ENCODE results near the gene CHTF18. TPM values are rescaled to one million over a fixed set of nuclear protein-coding genes. Genes with fewer than 3 reads are reported as not detected.
A peak's percentile ranks its signal among the peaks of the same experiment; 100 is the strongest.

Gene CHTF18
- polyA plus RNA-seq, 3 donors = 0.57 to 13.8 (median 2.2) TPM

GRCh38 chr16:815861-816260 lies 27.4 kb downstream of the CHTF18 start:
- Histone ChIP-seq H3K9ac (ENCODE audit: insufficient read depth, low read length, poor library complexity, severe bottlenecking) (no peak overlapping the region), H3K27me3 (ENCODE audit: control insufficient read depth in 2 of 2, insufficient read depth in 2 of 2, low read length in 2 of 2) (peaks cover 20 to 69% of the 10 kb centered on the region in 2 donors), H3K4me3 (replicated peaks in 1 of 3; ENCODE audit: low read depth in 2 of 3, low read length in 3 of 3) (no peak overlapping the region), H3K27ac (ENCODE audit: low read depth in 1 of 2, low read length in 2 of 2) (no peak overlapping the region), H3K9me3 (replicated peaks in 1 of 2; ENCODE audit: control insufficient read depth in 1 of 2, insufficient read depth in 1 of 2, low read length in 2 of 2) (peaks cover 5 to 21% of the 10 kb centered on the region in 2 donors), H2AFZ (ENCODE audit: insufficient read depth, low read depth, low read length, poor library complexity, severe bottlenecking) (no peak overlapping the region), H3K79me2 (ENCODE audit: insufficient read depth, low read length) (no peaks in the 10 kb centered on the region), H4K20me1 (ENCODE audit: insufficient read depth, low read length) (no peaks in the 10 kb centered on the region), H3K4me1 (ENCODE audit: control insufficient read depth in 1 of 2, insufficient read depth in 2 of 2, low read length in 2 of 2) (peaks cover 0 to 4% of the 10 kb centered on the region in 2 donors), H3K4me2 (replicated peaks; ENCODE audit: extremely low read depth, low read length, poor library complexity, severe bottlenecking) (no peak overlapping the region), H3K36me3 (replicated peaks in 1 of 2; ENCODE audit: control insufficient read depth in 1 of 2, insufficient read depth in 2 of 2, low read length in 2 of 2) (no peaks in the 10 kb centered on the region)
- TF ChIP-seq, protein P1, sequence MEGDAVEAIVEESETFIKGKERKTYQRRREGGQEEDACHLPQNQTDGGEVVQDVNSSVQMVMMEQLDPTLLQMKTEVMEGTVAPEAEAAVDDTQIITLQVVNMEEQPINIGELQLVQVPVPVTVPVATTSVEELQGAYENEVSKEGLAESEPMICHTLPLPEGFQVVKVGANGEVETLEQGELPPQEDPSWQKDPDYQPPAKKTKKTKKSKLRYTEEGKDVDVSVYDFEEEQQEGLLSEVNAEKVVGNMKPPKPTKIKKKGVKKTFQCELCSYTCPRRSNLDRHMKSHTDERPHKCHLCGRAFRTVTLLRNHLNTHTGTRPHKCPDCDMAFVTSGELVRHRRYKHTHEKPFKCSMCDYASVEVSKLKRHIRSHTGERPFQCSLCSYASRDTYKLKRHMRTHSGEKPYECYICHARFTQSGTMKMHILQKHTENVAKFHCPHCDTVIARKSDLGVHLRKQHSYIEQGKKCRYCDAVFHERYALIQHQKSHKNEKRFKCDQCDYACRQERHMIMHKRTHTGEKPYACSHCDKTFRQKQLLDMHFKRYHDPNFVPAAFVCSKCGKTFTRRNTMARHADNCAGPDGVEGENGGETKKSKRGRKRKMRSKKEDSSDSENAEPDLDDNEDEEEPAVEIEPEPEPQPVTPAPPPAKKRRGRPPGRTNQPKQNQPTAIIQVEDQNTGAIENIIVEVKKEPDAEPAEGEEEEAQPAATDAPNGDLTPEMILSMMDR (IDR thresholded peaks at IDR 0.05) = no peak
- intact Hi-C loops (cut with micrococcal nuclease) = no loop called here
- H3K4me3 Mint-ChIP-seq = no peak overlapping the region
- peaks cover 0 to 6% of the 10 kb centered on the region in 2 donors for H3K36me3 Mint-ChIP-seq
- WGBS (ENCODE audit: insufficient coverage) = 98% methylated on average over 11 of the region's 15 CpGs
- peaks cover 1 to 24% (median 12%) of the 10 kb centered on the region in 7 donors for H3K9me3 Mint-ChIP-seq
- H3K27ac Mint-ChIP-seq = no peak overlapping the region
- DNase-seq = no peak
- H3K4me1 Mint-ChIP-seq = no peaks in the 10 kb centered on the region
- H3K27me3 Mint-ChIP-seq (ENCODE audit: low read depth in 3 of 3) = peaks cover 53 to 69% (median 60%) of the 10 kb centered on the region in 3 donors

DNA sequence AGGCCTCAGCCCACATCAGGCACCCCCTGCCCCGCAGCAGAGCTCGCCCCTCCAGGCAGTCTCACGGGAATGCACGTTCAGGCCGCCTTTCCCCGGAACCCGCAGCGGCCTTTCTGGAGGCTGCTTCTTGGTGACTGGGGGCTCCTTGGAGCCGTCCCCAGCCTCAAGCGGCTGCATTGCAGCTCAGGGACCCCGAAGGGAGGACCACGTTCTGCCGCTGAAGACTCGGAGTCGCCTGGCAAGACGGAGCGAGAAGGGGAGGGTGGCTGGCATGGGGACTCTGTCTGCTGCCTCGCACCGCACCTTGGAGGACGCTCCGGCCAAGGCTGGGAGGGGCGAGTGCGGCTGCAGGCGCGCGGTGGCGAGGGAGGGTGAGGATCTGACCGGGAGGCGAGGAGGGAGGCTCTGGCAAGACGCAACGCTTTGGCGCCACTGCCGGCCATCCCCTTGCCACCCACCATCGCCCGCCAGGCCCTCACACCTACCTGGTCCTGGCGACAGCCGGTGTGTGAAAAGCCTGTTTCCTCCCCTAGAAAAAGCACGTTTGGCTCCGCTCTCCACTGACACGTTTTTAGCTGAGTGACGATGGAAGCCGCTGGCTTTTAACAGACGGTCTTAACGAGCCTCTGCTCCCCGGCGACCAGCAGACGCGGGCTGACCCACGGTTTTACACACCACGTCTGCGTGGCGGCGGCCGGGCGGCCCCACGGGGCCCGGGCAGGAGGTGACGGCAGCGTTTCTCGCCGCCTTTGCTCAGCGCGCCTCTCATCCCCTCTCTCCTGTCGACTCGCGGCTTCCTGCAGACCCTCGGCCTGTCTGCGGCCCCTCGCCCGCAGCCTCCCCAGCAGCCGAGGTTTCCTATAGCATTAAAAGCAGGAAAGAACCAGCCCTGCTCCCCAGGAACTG lies 28.8 kb downstream of the CHTF18 start:
- Histone ChIP-seq H3K4me1 (ENCODE audit: control insufficient read depth in 1 of 2, insufficient read depth in 2 of 2, low read length in 2 of 2) (peaks cover 0 to 4% of the 10 kb centered on the region in 2 donors), H3K4me3 (replicated peaks in 1 of 3; ENCODE audit: low read depth in 2 of 3, low read length in 3 of 3) (no peak overlapping the region), H2AFZ (ENCODE audit: insufficient read depth, low read depth, low read length, poor library complexity, severe bottlenecking) (no peak overlapping the region), H3K27me3 (ENCODE audit: control insufficient read depth in 2 of 2, insufficient read depth in 2 of 2, low read length in 2 of 2) (peaks cover 20 to 64% of the 10 kb centered on the region in 2 donors), H4K20me1 (ENCODE audit: insufficient read depth, low read length) (no peaks in the 10 kb centered on the region), H3K9me3 (replicated peaks in 1 of 2; ENCODE audit: control insufficient read depth in 1 of 2, insufficient read depth in 1 of 2, low read length in 2 of 2) (peaks cover 3 to 17% of the 10 kb centered on the region in 2 donors), H3K9ac (ENCODE audit: insufficient read depth, low read length, poor library complexity, severe bottlenecking) (no peak overlapping the region), H3K36me3 (replicated peaks in 1 of 2; ENCODE audit: control insufficient read depth in 1 of 2, insufficient read depth in 2 of 2, low read length in 2 of 2) (no peaks in the 10 kb centered on the region), H3K27ac (ENCODE audit: low read depth in 1 of 2, low read length in 2 of 2) (no peak overlapping the region), H3K4me2 (replicated peaks; ENCODE audit: extremely low read depth, low read length, poor library complexity, severe bottlenecking) (no peak overlapping the region), H3K79me2 (ENCODE audit: insufficient read depth, low read length) (no peaks in the 10 kb centered on the region)
- no peak for DNase-seq
- Mint-ChIP-seq H3K27ac (peak overlapping the region in 1 of 7 donors; percentile 12), H3K9me3 (peaks cover 0 to 16% (median 8%) of the 10 kb centered on the region in 7 donors), H3K4me3 (peak overlapping the region in 1 of 2 donors; percentile 3), H3K4me1 (no peaks in the 10 kb centered on the region), H3K36me3 (peaks cover 0 to 3% of the 10 kb centered on the region in 2 donors), H3K27me3 (ENCODE audit: low read depth in 3 of 3) (peaks cover 50 to 62% (median 50%) of the 10 kb centered on the region in 3 donors)
- TF ChIP-seq, protein P1 (IDR thresholded peaks at IDR 0.05) = no peak
- intact Hi-C loops (cut with micrococcal nuclease) = no loop called here
- 66% methylated on average over 60 of the region's 71 CpGs for WGBS (ENCODE audit: insufficient coverage)
